Measurements from ENCODE around the gene RYK.

The RYK gene

DNA sequence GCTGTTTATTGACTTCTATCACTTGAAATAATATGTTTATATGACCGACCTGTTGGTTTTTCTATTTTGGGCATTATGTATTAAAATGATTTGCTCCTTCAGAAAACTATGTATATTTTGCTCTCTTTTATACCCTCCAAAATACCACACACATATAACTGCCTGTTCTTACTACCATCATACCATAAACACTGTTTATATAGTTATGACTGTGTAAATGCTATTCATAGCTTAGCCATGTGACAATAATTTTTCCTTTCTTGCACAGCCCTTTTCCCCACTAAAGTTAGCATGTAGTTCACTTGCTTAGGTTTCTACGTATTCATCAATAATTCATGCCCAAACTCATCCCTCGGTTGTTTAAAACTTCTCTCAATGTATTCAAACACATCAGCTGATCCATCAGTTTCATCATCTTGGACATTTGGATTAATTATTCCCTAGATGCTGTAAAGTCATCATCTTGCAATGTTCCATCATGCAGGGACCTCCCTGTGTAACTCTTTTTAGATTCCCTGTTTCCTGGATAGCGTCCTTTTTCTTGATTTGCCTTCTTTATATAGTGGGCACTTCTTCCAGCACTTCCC, 8.2 kb upstream of the RYK start:
- peak; percentile 49 for DNase-seq (ENCODE audit: low read depth)
- no peak overlapping the region for H3K4me3 ChIP-seq (ENCODE audit: low read length)
- TF ChIP-seq CTCF (IDR thresholded peaks at IDR 0.05; ENCODE audit: insufficient read depth, low read depth, low read length, missing control alignments) = no peak

- DNase-seq (ENCODE audit: low read depth) = no peak
- H3K4me3 ChIP-seq (ENCODE audit: low read length) = no peak overlapping the region
- no peak for TF ChIP-seq CTCF (IDR thresholded peaks at IDR 0.05; ENCODE audit: insufficient read depth, low read depth, low read length, missing control alignments)
Observed at GRCh38 chr3:134255404-134255803, 4.7 kb upstream of the RYK start.

DNA sequence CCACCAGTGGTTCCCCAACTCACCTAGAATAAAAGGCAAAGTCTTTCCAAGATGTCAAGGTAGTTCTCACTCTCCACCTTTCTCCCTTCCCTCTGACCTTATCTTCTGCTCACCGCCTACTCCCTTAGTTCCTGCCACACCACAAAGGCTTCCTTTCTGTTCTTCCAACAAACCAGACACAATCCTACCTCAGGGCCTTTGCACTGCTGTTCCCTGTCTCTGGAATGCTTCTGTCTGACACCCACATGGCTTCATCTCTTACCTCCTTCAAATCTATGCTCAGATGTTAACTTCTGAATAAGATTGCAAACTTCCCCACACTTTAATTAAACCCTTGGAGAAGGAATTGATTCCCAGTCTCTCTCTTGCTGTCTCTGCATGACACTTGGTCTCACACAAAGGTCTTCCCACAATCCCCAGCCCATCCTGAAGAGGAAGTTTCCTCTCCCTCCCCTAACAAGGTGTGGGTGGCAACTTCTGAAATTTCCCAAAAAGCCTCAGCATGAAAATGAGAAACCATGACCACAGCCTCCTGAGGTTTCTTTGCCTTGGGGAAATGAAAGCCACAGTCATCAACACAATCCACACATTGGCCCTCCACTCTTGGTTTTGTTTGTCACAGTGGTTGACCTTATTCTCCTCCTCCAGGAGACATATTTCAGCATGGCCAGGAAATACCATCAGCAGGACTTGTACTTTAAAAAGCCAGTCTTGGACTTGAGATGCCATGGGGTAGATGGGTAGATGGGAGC, 3.0 kb upstream of the RYK start:
- H3K4me3 ChIP-seq (ENCODE audit: low read length) = no peak overlapping the region
- no peak for TF ChIP-seq CTCF (IDR thresholded peaks at IDR 0.05; ENCODE audit: insufficient read depth, low read depth, low read length, missing control alignments)
- DNase-seq (ENCODE audit: low read depth) = no peak

DNA sequence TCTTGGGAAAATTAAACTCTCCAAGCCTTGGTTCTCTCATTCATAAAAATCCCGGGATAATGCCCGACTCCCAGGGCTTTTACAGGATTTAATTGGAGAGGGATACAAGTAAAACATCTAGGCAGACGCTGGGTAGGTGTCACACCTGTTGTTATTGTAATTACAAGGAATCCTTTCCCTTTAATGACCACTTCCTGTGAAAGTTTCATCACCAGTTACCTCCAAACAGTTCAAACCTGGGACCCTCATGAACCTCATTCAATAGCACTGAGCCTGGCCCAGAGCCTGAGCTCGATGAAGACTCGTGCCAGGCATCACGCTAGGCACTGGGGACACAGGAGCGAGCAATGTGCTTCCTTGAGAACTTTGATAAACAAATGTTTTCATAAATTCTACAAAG, 2.1 kb upstream of the RYK start:
- no peak for TF ChIP-seq CTCF (IDR thresholded peaks at IDR 0.05; ENCODE audit: insufficient read depth, low read depth, low read length, missing control alignments)
- DNase-seq (ENCODE audit: low read depth) = no peak
- no peak overlapping the region for H3K4me3 ChIP-seq (ENCODE audit: low read length)

GRCh38 chr3:134251731-134252391, 1.2 kb upstream of the RYK start:
- no peak overlapping the region for H3K4me3 ChIP-seq (ENCODE audit: low read length)
- no peak for TF ChIP-seq CTCF (IDR thresholded peaks at IDR 0.05; ENCODE audit: insufficient read depth, low read depth, low read length, missing control alignments)
- no peak for DNase-seq (ENCODE audit: low read depth)

DNA sequence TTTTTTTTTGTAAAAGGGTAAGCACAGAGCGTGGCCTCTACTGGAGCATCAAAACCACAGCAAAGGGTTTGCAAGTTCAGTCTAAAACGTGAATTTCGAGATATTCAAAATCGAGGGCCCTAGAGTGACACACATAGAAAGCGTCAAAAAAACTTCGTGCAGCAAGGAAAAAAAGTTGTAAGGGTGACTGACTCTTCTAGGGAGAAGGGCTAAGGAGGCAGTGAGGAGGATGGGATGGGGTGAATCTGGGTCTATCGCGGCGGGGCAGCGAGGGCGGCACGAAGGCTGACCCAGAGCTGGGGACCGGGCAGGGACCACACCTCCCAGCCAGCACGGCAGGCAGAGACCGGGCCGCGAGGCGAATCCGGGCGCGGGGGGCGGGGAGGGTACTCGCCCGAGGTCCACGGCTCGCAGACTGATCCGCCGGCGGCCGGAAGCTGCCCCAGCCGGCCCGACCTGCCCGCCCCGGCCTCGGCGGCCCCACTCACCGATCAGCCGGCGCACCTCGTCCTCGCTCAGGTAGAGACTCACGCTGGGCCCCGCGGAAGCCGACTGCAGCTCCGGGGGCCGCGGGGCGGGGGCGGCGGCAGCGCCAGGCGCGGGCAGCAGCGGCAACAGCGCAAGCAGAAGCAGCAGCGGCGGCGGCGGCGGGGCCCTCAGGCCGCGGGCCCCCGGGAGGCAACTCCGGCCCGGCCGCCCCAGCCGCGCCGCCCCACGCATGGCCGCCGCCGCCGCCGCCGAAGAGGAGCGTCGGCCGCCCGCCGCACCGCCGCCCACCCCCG, 533 bp downstream of the RYK start:
- peak overlapping the region; percentile 73 for H3K4me3 ChIP-seq (ENCODE audit: low read length)
- peak; percentile 50 for DNase-seq (ENCODE audit: low read depth)
- TF ChIP-seq CTCF (IDR thresholded peaks at IDR 0.05; ENCODE audit: insufficient read depth, low read depth, low read length, missing control alignments) = no peak
